Right ventricle myocardium inferior (tissue), 1 donor: Measurements from ENCODE around the gene SSR2. TPM values are rescaled to one million over a fixed set of nuclear protein-coding genes. Genes with fewer than 3 reads are reported as not detected.

Source experiments
- ATAC-seq: fragments of 200-7000 bp; cut with Tn5 transposase; one replicate; pipeline ENCODE4 v1.9.1; 2020; ENCODE audit warnings: mild to moderate bottlenecking, moderate library complexity
- DNase-seq: peaks from one replicate; pipeline ENCODE4 v3.0.0; 2021; ENCODE audit errors: missing footprints
- intact Hi-C: fragments of 100-400 bp; cut with DNase I; formaldehyde crosslinking; loops from one replicate; pipeline ENCODE4 v1.11.0; 2022
- total RNA-seq: library from RNA; stranded (reverse); fragmentation: NEBNext Ultra II Directional; extraction: Animal tissue kit (Norgen Biotek cat#: 25700); gene quantifications from one replicate; pipeline ENCODE4 v1.2.1, GENCODE V29; 2021
- donor health status: DM: no; HTN: yes; CAD: no; lungs with severe emphysema.

SSR2 gene
- total RNA-seq, 1 donor from 2014 or later: 79.9 TPM

DNA sequence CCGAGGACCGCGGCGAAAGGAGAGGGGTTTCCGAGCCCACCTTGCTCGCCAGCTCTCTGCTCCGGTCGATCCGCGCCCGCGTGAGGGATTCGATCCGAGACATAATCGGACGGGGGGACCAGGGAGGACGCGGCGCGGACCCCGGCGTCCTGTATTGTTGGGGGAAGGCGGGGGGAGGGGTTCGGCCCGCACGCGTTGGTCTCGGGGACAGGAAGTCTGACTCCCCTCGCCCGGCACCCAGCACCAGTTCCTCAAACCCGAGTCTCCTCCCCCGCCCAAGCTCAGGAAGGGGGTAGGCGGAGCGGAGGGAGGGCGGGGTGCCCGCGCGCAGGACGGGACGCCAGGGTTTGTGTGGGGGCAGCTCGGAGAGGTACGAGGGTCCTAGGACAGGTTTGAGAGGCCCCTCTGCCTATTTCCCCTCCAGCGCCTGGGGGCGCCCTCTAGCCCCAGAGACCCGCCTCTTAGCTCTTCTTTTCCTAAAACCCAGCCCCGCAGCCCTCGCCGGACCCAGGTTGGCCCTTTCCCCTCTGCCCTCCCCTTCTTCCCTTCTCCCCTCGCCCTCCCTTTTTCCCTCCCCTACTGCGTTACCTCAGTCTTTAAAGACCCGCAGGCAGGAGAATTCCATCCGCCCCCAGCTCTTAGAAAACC lies 42.3 kb downstream of the SSR2 start, which contains the start of gene ARHGEF2:
ARHGEF2 (minus strand) TSS at position 223 of the 648 bp plus-strand sequence; CDS start at position 103, 120 bp downstream.
- ATAC-seq (peak; percentile 71), DNase-seq (peak; percentile 94)
- intact Hi-C loops: loop anchor here (2.0 to 5.0 kb wide), 2 partner anchors 16 to 36 kb away; partner anchors contain the start of gene RXFP4

DNA sequence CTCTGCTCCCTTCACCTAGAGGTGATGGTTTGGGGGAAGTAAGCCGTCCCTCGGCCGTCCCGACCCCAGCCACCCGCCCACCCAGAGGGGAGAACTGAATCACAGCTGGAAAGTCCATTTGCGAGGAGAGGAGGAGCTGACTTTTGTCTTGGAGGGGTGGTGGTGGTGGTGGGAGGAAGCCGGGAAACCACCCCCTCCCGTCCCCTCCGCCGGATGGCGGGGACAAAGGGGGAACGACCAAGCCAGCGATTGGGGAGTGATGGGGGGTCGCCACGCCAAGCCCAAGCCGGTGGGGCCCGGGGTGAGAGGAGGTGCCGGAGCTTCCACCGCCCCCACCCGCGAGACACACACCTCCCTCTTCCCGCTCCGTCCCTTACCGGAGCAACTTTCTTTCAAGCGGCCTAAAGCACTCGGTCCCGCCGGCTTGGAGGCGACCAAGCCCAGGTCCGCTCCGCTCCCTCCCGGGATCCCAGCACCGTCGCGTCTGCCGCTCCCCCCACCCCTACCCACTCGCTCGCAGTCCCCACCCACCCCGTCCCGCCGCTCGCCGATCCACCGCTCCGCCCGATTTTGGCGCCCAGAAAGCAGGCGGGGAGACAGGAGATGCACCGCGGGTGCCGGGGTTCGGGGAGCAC lies 42.9 kb downstream of the SSR2 start:
- DNase-seq: no peak
- peak; percentile 39 for ATAC-seq
- intact Hi-C loops: loop anchor here (2.0 to 5.0 kb wide), 2 partner anchors 15 to 36 kb away; partner anchors contain the start of gene RXFP4

DNA sequence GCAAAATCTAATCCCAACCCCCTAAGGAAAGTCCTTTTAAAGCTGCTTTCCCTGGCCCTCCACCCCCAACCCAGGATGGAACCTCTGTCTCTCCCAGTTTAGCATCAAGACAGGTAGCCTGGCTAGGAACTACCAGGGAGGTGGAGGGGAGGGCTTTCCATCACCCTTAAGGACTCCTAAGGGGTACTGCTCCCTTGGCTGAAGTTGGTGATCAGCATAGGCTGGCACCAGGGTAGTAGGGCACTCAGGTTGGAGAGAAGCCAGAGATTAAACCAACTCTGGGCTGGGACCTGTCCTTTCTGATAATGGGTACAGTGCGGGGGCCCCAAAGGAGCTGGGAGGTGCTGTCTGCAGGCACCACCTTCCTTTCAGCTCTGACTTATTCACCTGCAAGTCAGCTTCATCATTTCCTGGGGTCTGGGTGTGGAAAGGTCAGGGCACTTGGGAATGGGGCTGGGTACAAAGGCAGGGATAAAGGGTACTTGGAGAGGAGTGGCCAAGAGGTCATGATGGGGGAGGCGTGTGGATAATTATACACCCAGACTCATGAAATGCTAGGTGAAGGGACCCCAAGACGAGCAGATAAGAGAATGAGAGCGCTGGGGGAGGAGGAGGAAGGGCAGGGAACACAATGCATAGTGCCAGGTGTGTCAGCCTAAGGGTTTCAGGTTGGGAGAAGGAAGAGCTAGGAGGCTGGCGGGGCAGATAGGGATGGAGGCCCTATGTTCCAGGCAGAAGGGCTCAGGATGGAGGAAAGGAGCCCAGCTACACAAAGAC lies 43.6 kb downstream of the SSR2 start:
- intact Hi-C loops: loop anchor here (5.0 kb wide), 1 partner anchor 35 kb away; the partner anchor contains the start of gene RXFP4
- ATAC-seq (no peak), DNase-seq (no peak)

DNA sequence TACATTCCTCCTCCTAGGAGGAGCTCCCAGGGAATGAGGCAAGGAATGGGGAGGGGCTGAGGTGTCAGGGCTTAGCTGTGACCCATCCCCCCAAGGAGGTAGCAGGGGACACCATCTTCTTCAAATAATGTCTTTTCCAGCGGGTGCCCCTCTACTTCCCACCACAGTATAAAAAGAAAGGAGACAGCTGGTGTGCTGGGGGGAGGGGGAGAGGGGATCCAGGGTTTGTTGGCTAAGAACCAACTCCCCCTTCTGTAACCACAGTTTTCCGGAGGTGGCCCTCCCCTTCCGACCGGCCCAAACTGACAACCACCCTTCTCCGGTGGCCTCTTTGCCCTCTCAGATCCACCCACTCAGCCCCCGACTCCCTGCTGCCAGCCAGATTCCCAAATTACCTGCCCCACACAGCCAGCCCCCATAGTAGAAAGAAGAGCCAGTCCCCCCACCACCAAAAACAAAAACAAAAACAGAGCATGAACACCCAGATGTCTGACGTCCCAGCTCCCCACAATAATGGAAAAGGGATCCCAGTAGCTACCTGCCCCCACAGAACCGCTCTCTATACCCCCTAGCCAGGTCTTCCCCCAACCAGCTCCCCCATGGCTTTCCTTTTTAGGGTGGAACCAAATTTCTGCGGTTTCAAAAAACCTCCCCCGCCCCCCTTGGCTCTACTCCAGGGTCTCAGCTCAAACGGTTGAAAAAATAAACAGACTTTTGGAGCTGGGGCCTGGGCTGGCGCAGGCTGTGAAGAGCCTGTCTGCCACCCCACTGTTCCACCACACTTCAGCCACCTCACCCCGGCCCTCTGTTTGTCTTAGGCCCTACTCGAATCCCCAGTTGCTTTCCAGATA lies 44.5 kb downstream of the SSR2 start:
- intact Hi-C loops: loop anchor here (5.0 kb wide), 1 partner anchor 34 kb away; the partner anchor contains the start of gene RXFP4
- ATAC-seq (no peak), DNase-seq (no peak)

DNA sequence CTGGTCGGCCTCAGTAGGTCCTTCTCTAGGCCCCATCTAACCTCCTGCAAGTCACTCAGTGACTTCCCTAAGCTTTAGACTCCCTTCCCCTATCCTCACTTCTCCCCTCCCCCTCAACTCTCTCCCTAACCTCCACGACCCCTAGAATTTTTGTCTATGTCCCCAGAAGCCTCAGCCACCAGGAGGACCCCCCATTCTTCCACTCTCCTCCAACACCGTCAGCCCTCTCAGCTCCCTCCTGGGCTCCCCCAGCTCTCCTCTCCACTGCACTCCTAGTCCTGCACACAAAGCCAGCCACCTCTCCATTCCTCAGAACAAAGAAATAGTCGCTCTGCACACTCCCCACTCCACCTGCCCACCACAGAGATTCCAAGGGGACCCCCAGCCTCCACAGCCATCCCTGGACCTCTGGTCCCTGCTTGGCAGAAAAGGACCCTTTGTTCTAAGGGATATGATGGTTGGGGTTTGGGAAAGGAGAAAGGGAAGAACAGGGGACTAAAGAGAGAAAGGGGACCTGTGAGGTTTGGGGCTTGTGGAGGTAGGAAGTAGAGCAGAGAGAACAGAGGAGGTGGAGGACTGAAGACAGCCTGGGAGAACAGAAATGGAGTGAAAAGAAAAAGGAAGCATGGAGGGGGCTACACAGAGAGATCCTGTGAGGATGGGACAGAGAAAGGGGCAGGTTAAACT lies 45.2 kb downstream of the SSR2 start:
- intact Hi-C loops: loop anchor here (5.0 kb wide), 1 partner anchor 33 kb away; the partner anchor contains the start of gene RXFP4
- no peak for ATAC-seq
- DNase-seq: no peak

DNA sequence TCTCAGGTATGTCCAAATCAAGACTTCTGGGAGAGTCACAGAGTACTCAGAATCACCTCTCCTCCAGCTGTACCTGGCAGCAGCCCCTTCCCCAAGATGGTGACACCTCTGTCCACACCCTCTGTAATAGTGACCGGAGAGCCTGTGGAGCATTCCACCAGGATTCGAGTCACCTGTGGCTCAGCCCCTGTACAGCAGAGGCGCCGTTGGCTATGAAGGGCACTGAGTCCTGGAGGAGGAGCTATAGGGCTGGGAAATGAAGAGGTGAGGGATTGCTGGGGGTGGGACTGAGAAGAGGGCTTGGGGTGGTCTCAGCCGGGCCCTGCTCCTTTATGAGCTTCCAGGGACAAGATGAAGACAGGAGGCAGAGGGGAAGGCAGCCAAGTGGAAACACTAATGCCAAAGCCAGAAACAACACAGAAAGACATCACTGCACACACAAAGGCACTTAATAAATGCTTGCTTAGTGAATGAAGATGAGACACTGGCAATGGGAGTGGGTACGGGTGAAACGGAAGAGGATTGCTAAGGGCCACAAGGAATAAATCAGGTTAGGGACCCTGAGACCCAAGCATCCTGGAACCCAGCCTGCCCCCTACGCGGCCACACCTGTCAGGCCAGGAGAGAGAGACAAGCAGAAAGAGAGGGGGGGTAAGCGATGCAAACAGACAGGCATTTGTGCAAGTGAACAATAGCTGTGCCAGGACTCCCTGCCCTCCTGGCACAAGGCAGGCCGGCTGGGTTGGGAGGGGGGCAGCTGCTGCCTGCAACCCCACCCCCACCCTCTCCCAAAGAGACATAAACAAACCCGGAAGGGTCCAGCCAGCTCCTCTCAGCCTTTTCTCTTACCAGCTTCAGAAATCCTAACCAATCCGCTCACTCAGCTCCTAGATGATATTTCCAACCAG lies 46.3 kb downstream of the SSR2 start:
- intact Hi-C loops: loop anchor here (5.0 kb wide), 1 partner anchor 32 kb away; the partner anchor contains the start of gene RXFP4
- DNase-seq (no peak), ATAC-seq (no peak)

DNA sequence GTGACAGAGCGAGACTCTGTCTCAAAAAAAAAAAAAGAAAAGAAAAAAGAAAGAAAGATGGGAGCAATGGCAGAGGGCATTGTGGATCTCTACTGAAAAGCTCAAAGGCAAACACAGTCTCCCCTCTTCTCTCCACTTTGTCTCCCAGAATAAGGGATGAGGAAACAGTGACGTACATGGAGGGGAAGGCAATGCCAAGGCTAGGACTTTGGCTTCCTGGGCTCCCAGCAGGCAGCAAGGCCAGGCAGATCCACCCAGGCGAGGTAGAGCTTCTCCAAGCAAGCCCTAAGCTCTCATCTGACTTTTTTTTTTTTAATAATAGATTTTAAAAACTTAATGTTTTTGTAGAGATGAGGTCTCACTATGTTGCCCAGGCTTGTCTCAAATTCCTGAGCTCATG lies 47.0 kb downstream of the SSR2 start:
- ATAC-seq (no peak), DNase-seq (no peak)
- intact Hi-C loops: no loop called here

DNA sequence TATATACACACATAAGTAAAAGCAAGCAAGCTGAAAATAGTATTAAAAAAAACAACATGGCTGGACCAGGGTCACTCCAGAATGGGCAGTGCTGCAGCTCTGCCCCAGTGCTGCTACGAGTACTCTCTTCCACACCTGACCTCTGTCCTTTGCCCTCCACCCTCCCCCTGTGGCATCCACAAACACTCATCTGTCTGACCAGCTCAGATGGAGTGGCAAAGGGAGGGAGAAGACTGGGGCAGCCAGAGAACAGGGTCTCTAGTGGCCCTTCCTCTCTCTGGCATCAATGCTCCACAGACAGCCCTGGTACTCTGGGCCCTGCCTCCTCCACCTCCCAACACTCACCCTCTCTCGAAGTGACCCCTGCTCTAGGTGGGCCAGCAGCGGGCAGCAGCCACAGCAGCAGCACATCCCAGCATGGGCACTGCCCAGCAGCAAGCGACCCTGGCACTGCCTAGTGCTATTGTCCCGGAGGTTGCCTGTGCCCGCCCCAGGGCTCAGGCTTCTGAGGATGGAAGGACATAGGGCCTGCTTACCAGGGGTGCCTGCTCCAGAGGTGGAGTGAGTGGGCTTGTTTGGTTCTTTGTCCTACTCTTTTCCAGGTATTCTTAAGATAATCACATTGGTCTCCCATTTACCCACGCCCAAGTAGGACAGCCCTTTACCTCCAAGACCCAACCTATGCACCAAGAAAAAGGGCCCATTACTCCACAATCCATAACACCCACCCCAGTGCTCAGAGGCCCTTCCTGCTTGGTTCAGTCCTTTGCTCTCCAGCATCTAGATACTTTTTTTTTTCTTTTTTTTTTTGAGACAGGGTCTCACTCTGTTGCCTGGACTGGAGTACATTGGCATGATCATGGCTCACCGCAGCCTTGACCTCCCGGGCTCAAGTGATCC lies 48.6 kb downstream of the SSR2 start:
- DNase-seq (no peak), ATAC-seq (no peak)
- intact Hi-C loops: no loop called here

DNA sequence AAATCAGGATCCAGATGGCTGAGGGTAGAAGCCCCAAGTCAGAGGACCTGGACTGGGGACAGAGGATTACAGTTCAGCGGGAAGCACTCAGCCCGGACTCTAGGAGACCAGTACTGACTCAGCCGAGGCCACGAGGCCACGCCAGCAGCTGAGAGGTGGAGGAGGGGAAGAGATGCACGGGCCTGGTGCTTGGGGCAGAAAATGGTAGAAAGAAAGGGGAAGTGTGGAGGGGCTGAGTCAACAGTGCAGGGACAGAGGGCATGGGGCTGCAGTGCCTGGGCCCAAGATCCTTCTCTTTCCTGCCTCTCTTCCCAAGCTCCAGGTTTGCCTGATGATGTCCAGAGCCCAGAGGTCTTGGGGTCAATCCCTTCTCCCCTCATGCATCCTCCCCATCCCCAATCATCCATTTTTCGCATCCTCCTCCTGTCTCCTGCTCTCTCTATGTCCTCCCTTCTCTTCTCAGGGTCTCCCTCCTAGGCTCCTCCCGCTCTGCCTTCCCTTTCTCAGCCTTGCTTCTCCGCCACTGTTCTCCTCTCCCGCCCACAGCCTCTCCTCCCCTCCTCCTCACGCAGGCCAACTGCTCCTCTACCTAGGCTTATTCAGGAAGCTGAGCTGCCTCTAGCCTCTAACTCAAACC lies 50.1 kb downstream of the SSR2 start:
- ATAC-seq (peak; percentile 74), DNase-seq (peak; percentile 92)
- intact Hi-C loops: no loop called here

DNA sequence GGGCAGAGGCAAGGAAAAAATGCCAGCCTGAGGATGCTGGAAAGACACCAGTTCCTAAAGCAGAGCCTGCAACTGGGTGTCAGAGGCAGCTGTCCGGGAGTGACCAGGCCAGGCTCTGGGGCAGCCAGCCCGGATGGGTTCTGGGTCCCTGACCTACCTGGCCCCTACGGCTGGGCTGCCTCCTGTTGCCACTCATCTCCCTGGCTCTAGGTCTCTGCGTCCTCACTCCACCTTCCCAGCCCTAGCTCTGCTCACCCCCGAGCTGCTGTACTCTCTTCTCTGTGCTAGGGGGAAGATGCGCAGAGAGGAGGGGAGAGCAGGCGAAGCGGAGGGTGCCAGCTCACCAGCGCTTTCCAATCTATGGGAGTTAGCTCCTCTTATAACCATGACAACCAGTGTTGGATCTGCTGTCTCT lies 51.4 kb downstream of the SSR2 start:
- DNase-seq (peak; percentile 53), ATAC-seq (no peak)
- intact Hi-C loops: no loop called here

DNA sequence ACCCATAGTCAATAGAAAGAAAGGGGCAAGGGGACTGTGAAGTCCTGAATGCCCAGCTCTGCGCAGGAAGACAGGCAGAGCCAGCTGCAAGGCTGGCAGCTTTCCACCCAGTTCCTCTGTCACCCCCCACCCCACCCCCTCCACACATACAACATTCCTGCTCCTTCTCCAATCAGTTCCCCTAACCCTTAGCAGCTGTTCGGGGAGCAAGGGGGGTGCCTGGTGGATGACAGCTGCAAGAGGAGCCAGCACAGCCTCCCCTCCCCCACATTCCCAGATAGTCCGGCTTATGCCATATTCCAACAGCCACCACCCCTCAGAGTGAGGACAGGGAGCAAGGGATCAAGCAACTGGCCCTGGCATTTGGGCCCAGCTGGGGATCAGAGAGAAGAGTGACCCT lies 52.1 kb downstream of the SSR2 start:
- ATAC-seq: peak; percentile 24
- DNase-seq: peak; percentile 66
- intact Hi-C loops: no loop called here

DNA sequence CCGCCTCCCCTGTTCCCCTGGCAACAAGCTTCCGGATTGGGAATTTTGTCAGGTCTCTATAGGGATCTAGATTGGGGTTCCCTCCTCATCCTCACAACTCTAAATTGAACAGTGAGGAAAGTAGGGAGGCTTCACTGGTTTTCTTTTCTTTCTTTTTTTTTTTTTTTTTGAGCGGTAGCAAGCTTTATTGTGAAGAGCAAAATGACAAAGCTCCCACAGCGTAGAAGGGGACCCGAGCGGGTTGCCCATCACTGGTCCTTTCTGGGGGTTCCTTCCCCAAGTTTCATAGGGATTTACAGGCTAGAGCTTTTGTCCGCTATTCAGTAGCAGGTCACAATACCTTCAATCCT lies 52.7 kb downstream of the SSR2 start:
- intact Hi-C loops: no loop called here
- no peak for ATAC-seq
- DNase-seq: no peak

DNA sequence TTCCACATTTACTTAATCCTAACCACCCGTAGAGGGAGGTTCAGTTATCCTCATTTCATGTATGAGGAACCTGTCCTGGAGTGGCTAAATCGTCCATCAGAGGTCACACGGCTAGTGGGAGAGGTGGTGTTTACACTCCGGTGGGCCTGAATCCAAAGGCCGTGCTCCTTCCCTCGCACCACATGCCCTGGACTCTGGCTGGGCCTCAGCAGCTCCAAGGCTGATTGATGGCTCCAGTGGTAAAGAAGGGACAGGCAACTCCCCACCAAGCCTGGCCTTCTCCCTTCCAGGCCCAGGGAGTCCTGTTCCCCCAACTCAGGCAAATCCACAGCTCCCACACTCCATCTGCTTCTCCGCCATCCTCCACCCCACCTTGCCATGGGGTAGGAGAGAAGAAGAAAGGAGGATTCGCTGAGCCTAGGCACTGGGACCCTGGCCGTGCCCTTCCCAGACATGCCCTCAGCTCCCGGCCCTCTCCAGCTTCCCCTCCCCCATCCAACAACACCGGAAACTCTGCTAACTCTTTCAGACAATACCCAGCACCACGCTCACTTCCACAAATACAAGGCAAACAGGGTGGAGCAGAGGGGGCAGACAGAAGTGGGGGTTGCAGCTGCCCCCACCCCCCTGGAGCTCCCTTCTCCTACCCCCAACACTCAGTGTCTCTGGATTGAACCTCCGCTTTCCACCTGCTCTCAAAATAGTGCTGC lies 53.3 kb downstream of the SSR2 start:
- no peak for DNase-seq
- ATAC-seq: peak; percentile 26
- intact Hi-C loops: no loop called here

DNA sequence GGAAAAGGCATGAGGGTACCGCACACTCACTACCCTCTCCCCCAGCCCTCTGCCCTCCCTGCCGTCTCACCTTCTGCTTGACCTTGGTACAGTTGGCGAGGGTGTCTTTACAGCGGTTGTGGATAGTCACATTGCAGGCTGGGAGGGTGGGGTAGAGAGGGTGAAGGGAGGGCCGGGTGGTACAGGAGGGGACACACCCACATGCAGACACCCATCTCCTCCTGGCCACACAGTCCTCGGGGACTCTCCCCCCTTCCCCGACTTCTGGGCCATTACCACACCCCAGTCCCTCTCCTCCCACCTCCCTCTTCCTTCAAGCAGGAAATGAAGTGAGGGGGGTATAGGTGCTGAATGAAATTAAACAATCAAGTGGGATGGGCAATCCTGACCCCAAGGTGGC lies 54.0 kb downstream of the SSR2 start:
- ATAC-seq (peak; percentile 17), DNase-seq (no peak)
- intact Hi-C loops: no loop called here

DNA sequence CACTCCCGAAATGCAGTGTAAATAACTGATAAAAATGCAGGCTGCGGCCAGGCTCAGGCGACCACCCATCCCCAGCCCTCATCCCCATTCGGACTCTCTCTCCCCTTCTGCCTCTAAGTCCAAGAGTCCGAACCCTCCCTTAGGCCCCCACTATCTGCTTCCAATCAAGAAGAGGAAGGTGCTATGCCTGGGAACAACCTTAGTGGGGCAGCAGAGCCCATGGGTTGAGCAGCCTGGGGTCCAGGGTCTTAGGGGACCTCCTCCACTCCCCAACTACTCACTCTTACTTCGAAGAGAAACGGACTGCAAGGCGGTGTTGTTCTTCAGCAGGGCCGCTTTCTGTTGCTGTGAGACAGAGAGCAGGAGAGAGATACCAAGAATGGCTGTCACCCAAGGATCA lies 54.6 kb downstream of the SSR2 start:
- no peak for DNase-seq
- no peak for ATAC-seq
- intact Hi-C loops: no loop called here
